NCI-H748 (cell line): ENCODE measurements around the gene SPOCK2.

Experiments used
- DNase-seq: peaks from one replicate; lab custom pipeline; 2025; ENCODE audit not compliant: unreplicated experiment; lab: John Stamatoyannopoulos, UW

The SPOCK2 gene

DNA sequence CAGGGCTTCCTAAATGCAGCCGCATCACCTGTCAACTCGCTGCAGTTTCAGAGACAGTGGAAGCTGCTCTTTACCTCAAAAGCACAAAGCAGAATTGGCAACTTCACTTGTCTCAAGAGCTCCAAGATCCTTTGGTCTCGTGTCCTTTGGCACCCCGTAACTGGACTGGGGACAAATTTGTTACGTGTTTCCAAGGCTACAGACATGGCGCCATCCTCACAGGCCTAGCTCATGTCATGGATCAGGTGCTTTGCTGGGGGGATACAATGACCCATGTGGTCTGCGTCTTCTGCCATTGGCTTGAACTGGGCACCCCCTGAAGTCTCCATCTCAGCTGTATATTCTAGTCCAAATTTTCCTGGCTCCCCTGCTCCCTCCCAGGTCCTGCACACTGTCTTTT lies 75.6 kb downstream of the SPOCK2 start:
- no peak for DNase-seq

GRCh38 chr10:72011976-72012512 lies 76.3 kb downstream of the SPOCK2 start:
- no peak for DNase-seq

- no peak for DNase-seq
Measured at GRCh38 chr10:72011468-72011867, 76.9 kb downstream of the SPOCK2 start.

- no peak for DNase-seq
Measured at GRCh38 chr10:72011016-72011415, 77.3 kb downstream of the SPOCK2 start.

DNA sequence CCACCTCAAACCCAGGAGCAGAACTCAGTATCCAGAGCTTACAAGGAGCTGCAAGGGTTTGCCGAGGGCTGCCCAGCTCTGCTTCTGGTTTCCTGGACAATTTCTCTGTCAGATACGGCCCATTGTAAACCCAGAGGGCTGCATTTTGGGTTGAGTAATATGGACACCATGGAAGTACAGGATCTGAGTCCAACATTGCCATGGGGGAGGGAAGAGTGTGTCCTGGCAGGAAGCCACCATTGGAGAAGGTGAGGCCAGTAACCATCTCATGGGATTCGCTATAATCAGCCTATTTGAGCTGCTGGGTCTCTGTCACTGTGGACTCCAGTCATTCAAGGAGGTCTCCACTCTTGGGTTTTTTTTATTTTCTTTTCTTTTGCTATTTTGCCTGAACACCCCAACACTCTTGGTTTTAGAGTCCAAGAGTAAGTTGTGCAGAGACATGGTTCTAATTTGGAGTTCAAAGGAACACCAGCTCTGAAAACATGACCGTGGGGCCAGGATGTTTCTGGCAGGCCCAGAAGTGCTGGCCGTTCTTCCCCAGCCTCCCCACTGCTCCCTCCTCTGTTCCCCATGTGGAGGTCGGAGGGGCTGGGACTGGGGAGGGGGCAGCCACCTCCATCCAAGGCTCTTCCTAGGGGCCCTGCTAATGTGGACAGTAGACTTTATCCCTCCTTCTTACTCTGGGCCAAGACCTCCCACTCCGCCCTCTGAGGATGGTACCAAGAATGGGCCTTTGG lies 77.9 kb downstream of the SPOCK2 start:
- no peak for DNase-seq

GRCh38 chr10:72009425-72010081 lies 78.8 kb downstream of the SPOCK2 start:
- no peak for DNase-seq

DNA sequence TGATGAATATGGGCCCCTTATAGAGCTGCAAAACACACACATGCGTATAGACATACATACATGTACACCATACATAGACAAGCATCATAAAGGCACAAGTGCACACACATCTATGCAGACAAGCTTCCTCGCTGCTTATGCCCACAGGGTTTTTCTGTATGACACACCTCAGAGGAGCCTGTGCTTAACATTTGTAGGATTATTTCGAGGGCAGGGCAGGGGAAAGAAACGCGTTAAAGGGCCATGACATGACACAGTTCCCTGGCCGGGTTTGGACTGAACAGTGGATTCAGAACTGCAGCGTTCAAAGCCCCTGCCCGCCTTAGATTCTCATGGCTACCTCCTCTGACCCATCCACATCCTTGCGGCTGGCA lies 79.3 kb downstream of the SPOCK2 start:
- DNase-seq = no peak
